ENCODE measurements around the gene C9orf153. TPM values are rescaled to one million over a fixed set of nuclear protein-coding genes. Genes with fewer than 3 reads are reported as not detected.
"Not testable (repeated sequence)": the region's sequence is repeated elsewhere in the genome, so short reads cannot be mapped to it uniquely, and the experiment has no call there.

The C9orf153 gene
- total RNA-seq, 6 experiments from 2014 or later, result 0.19 to 0.54 (median 0.31) TPM; not detected in 2

GRCh38 chr9:86201474-86202337 lies 57.8 kb downstream of the C9orf153 start:
- DNase-seq, result no peak
- Histone ChIP-seq H3K4me3 (no peak overlapping the region), H3K9me3 (no peaks in the 10 kb centered on the region), H3K4me1 (no peaks in the 10 kb centered on the region), H3K27me3 (no peaks in the 10 kb centered on the region), H3K36me3 (no peaks in the 10 kb centered on the region), H3K27ac (no peak overlapping the region)
- TF ChIP-seq POLR2A (IDR thresholded peaks at IDR 0.05), result no peak
- TF ChIP-seq, protein P1, sequence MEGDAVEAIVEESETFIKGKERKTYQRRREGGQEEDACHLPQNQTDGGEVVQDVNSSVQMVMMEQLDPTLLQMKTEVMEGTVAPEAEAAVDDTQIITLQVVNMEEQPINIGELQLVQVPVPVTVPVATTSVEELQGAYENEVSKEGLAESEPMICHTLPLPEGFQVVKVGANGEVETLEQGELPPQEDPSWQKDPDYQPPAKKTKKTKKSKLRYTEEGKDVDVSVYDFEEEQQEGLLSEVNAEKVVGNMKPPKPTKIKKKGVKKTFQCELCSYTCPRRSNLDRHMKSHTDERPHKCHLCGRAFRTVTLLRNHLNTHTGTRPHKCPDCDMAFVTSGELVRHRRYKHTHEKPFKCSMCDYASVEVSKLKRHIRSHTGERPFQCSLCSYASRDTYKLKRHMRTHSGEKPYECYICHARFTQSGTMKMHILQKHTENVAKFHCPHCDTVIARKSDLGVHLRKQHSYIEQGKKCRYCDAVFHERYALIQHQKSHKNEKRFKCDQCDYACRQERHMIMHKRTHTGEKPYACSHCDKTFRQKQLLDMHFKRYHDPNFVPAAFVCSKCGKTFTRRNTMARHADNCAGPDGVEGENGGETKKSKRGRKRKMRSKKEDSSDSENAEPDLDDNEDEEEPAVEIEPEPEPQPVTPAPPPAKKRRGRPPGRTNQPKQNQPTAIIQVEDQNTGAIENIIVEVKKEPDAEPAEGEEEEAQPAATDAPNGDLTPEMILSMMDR (IDR thresholded peaks at IDR 0.05), result no peak
- peak in 1 of 4 donors; percentile 16 for ATAC-seq
- 65% methylated on average over 4 of the region's 5 CpGs for WGBS (ENCODE audit: insufficient coverage, low coverage, low lambda C conversion rate, missing lambda C conversion rate)
- intact Hi-C loops (cut with DNase I), result no loop called here

GRCh38 chr9:86200599-86201162 lies 58.8 kb downstream of the C9orf153 start:
- H3K27ac ChIP-seq, result no peak overlapping the region
- no peaks in the 10 kb centered on the region for H3K36me3 ChIP-seq
- no peaks in the 10 kb centered on the region for H3K9me3 ChIP-seq
- DNase-seq (no peak), ATAC-seq (no peak)
- intact Hi-C loops (cut with DNase I), result no loop called here
- H3K4me3 ChIP-seq, result no peak overlapping the region
- H3K27me3 ChIP-seq, result no peaks in the 10 kb centered on the region
- TF ChIP-seq POLR2A (IDR thresholded peaks at IDR 0.05), result no peak
- TF ChIP-seq, protein P1 (IDR thresholded peaks at IDR 0.05), result no peak
- H3K4me1 ChIP-seq, result no peaks in the 10 kb centered on the region
- 60% methylated on average over 2 of the region's 2 CpGs for WGBS (ENCODE audit: insufficient coverage, low coverage, low lambda C conversion rate, missing lambda C conversion rate)

DNA sequence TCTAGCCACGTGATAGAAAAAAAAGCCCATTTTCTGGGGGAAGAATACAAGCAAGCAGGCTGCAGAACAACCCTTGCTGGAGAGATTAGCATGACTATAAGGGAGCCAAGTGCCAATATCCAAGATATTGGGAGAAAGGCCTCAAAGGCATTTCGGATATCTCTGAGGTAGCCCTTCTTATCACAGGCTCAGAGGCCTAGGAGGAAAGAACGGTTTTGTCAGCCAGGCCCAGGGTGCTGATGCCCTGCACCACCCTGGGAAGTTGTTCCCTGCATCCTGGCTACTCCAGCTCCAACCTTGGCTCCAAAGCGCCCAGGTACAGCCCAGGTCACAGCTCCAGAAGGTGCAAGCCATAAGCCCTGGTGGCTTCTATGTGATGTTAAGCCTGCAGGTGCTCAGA lies 66.4 kb downstream of the C9orf153 start:
- H3K9me3 ChIP-seq, result no peaks in the 10 kb centered on the region
- DNase-seq (no peak), ATAC-seq (no peak)
- H3K27ac ChIP-seq, result no peak overlapping the region
- TF ChIP-seq, protein P1 (IDR thresholded peaks at IDR 0.05), result no peak
- no peak for TF ChIP-seq POLR2A (IDR thresholded peaks at IDR 0.05)
- H3K27me3 ChIP-seq, result no peaks in the 10 kb centered on the region
- 69% methylated on average over 2 of the region's 4 CpGs for WGBS (ENCODE audit: insufficient coverage, low coverage, low lambda C conversion rate, missing lambda C conversion rate)
- H3K36me3 ChIP-seq, result no peaks in the 10 kb centered on the region
- H3K4me3 ChIP-seq, result no peak overlapping the region
- intact Hi-C loops (cut with DNase I), result no loop called here
- no peaks in the 10 kb centered on the region for H3K4me1 ChIP-seq

DNA sequence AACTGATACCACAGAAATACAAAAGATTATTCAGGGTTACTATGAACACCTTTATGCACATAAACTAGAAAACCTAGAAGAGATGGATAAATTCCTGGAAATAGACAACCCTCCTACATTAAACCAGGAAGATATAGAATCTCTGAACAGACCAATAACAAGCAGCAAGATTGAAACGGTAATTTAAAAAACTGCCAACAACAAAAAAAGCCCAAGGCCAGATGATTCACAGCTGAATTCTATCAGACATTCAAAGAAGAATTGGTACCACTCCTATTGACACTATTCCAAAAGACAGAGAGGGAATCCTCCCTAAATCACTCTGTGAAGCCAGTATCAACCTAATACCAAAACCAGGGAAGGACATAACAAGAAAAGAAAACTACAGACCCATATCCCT lies 68.8 kb downstream of the C9orf153 start:
- H3K27ac ChIP-seq; H3K4me3 ChIP-seq; H3K36me3 ChIP-seq; H3K27me3 ChIP-seq; H3K4me1 ChIP-seq; ATAC-seq; DNase-seq; intact Hi-C loops (cut with DNase I); H3K9me3 ChIP-seq: not testable (repeated sequence)
- 60% methylated on average over 1 of the region's 1 CpG for WGBS (ENCODE audit: insufficient coverage, low coverage, low lambda C conversion rate, missing lambda C conversion rate)

- ATAC-seq (no peak), DNase-seq (no peak)
- 46% methylated on average over 3 of the region's 3 CpGs for WGBS (ENCODE audit: insufficient coverage, low coverage, low lambda C conversion rate, missing lambda C conversion rate)
- intact Hi-C loops (cut with DNase I), result no loop called here
- no peaks in the 10 kb centered on the region for H3K9me3 ChIP-seq
- no peak overlapping the region for H3K27ac ChIP-seq
- no peaks in the 10 kb centered on the region for H3K4me1 ChIP-seq
- H3K4me3 ChIP-seq, result no peak overlapping the region
- no peaks in the 10 kb centered on the region for H3K36me3 ChIP-seq
- no peaks in the 10 kb centered on the region for H3K27me3 ChIP-seq
- TF ChIP-seq, protein P1 (IDR thresholded peaks at IDR 0.05), result no peak
- no peak for TF ChIP-seq POLR2A (IDR thresholded peaks at IDR 0.05)
Observed at GRCh38 chr9:86187121-86187520, 72.3 kb downstream of the C9orf153 start.
